ENCODE measurements around the gene RALGPS1. TPM values are rescaled to one million over a fixed set of nuclear protein-coding genes. Genes with fewer than 3 reads are reported as not detected.

RALGPS1 gene
- total RNA-seq, 4 donors from 2014 or later = 4.7 to 18.1 (median 5.0) TPM

DNA sequence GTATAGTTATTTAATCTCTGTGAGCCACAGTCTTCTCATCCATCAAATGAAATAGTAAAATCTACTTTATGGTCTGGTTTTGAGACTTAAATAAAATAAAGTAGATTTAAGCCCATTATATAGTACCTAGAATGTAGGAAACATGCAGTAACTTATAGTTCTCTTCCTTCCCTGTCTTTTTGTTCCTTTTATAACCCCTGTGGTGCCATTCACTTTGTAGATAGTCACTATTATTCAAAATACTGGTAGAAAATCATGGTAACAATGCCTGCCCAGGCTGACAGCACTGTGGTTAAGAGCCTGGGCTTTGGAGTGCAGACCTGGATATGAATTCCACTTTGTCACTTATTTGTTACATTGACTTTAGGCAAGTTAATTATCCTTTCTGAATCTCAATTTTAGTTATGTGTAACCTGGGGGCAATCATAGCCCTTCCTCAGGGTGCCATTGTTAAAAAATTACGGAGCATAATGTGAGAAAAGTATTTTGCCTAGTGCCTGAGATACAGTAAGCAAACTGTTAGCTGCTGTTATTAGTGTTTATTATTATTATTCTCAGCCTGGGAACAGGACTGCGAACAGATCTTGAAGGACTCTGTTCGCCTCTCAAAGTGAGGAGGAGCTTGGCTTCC lies 100.4 kb downstream of the RALGPS1 start:
- TF ChIP-seq CTCF (IDR thresholded peaks at IDR 0.05; ENCODE audit: low read depth) = no peak

DNA sequence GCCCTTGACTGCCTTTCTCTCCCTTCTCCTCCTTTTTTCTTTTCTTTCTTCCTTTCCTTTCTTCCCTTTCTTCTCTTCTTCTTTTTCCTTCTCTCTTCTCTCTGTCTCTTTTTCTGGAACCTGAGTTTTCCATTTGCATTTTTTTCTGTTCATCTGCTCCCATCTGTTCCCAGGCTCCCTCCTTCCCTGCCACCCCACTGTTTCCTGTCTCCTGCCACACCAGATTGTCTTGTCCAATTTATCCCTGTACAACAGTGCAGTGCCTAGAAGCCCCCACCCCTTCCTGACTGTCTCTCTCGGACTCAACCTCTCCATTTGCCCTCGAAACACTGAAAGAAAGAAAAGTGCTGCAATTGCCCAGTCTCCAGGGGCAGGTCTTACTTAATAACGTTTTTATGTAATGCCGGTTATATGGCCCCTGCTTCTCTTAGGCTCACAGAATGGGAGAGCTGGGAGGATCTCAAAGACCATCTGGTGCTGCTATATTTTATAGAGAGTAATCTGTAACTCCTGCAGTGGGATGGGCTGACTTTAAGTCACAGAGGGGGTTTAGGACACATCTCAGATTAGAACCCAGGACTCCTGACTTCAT lies 101.4 kb downstream of the RALGPS1 start:
- no peak for TF ChIP-seq CTCF (IDR thresholded peaks at IDR 0.05; ENCODE audit: low read depth)

DNA sequence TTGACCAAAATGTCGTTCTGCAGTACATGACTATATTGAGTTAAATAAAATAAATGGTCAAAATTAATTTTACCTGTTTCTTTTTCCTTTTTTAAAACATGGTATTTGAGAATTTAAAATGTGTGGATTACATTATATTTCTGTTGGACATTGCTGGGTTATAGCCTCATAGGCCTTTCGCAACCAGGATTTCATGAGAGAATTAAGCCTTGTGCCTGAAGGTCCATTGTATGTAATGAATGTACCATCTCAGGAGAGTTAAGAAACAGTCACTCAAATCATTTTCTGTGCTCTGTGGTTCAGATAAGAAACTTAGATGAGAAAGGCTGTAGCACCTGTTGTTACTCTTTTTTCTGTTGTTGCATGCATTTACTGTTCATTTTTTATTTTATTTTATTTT lies 104.4 kb downstream of the RALGPS1 start:
- no peak for TF ChIP-seq CTCF (IDR thresholded peaks at IDR 0.05; ENCODE audit: low read depth)

GRCh38 chr9:127020036-127020801 lies 105.6 kb downstream of the RALGPS1 start:
- no peak for TF ChIP-seq CTCF (IDR thresholded peaks at IDR 0.05; ENCODE audit: low read depth)

DNA sequence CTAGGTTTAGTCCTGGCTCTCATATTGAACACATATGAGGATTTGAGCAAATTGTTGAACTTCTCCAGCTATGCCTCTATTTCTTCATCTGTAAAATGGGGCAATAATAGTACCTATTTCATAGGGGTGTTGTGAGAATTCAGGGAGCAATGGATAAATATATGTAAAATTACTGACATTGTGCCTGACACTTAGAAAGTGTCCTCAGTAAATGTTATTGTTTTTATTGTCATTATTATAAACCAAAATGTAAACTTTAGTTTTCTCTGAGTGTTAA lies 106.2 kb downstream of the RALGPS1 start:
- TF ChIP-seq CTCF (IDR thresholded peaks at IDR 0.05; ENCODE audit: low read depth) = no peak

- no peak for TF ChIP-seq CTCF (IDR thresholded peaks at IDR 0.05; ENCODE audit: low read depth)
These were observed 107.2 kb downstream of the RALGPS1 start for GRCh38 chr9:127021664-127022363.

Measured in subcutaneous adipose tissue (tissue), 4 donors.